ENCODE data around the gene MRPL12.

DNA sequence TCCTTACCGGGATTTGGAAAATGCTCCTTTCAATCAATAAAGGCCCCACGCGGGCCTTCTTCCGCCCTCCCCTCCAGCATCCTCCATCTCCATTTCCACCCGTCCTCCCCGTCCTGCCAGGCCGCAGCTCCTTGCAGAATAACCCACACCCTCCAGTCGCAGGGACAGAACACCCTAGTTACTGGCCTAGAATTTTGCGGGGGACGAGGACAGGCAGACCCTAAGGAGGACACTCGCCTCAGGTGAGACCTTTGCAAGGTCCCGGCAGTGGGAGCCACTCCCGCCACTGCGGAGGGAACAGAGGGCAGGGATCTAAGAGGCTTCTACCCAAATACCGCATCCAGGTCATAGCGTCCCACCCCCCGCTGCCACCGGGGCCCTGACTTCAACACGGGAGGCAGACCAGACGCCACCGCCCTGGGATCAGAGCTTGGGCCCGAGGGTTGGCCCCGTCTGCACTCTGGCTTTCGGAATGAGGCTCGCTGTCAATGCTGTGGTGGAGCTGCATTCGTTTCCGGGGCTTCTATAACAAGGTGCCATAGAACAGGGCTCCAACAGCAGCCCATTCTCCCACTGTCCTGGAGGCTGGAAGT, 35.7 kb downstream of the MRPL12 start:
- TF ChIP-seq, protein P1, sequence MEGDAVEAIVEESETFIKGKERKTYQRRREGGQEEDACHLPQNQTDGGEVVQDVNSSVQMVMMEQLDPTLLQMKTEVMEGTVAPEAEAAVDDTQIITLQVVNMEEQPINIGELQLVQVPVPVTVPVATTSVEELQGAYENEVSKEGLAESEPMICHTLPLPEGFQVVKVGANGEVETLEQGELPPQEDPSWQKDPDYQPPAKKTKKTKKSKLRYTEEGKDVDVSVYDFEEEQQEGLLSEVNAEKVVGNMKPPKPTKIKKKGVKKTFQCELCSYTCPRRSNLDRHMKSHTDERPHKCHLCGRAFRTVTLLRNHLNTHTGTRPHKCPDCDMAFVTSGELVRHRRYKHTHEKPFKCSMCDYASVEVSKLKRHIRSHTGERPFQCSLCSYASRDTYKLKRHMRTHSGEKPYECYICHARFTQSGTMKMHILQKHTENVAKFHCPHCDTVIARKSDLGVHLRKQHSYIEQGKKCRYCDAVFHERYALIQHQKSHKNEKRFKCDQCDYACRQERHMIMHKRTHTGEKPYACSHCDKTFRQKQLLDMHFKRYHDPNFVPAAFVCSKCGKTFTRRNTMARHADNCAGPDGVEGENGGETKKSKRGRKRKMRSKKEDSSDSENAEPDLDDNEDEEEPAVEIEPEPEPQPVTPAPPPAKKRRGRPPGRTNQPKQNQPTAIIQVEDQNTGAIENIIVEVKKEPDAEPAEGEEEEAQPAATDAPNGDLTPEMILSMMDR (conservative IDR thresholded peaks at IDR 0.05 in 1 of 2, IDR thresholded peaks at IDR 0.05 in 1 of 2; ENCODE audit: low read depth in 1 of 2, low read length in 2 of 2) = no peak
- TF ChIP-seq EZH2 (IDR thresholded peaks at IDR 0.05; ENCODE audit: low read length, missing control alignments) = no peak
